Cardiac muscle cell (in vitro differentiated cells and primary cell): ENCODE results near the gene SCARB1. TPM values are rescaled to one million over a fixed set of nuclear protein-coding genes. Genes with fewer than 3 reads are reported as not detected.

ENCODE experiments used
- DNase-seq, 2 donors: peaks; one replicate each; pipeline versions ENCODE4 v3.0.0 to v3.0.0-alpha.2; 2010 to 2017; ENCODE audit warnings: low read depth in 1 of 2, low spot score in 1 of 2
- H3K27ac ChIP-seq: fragments of 200-600 bp; sonication (generic); 2 replicates; pipeline ENCODE4 v1.5.1; 2016
- H3K27me3 ChIP-seq: fragments of 200-600 bp; sonication (generic); 2 replicates; pipeline ENCODE4 v1.6.0; 2016; ENCODE audit warnings: control low read depth
- H3K36me3 ChIP-seq: fragments of 200-600 bp; sonication (generic); 2 replicates; pipeline ENCODE4 v1.5.1; 2016; ENCODE audit warnings: control low read depth
- H3K4me1 ChIP-seq: fragments of 200-600 bp; sonication (generic); 2 replicates; pipeline ENCODE4 v1.8.1; 2017; ENCODE audit warnings: low read depth, mild to moderate bottlenecking, mixed run types
- H3K4me3 ChIP-seq: fragments of 200-600 bp; sonication (generic); 2 replicates; pipeline ENCODE4 v1.5.1; 2016; ENCODE audit warnings: mild to moderate bottlenecking
- H3K9me3 ChIP-seq: fragments of 200-600 bp; sonication (generic); 2 replicates; pipeline ENCODE4 v1.5.1; 2017; ENCODE audit warnings: low read depth, mild to moderate bottlenecking, control low read depth
- polyA plus RNA-seq: library from polyadenylated mRNA; unstranded; fragments of >200 nt; fragmentation: Nextera tagmentation; extraction: Ambion mirVana; gene quantifications from 2 replicates; pipeline ENCODE4 v1.2.1, GENCODE V29; 2016
- total RNA-seq: library from RNA; depleted of rRNA; stranded (reverse); fragments of >200 nt; gene quantifications from 2 replicates; pipeline ENCODE4 v1.2.3, GENCODE V29; 2016
- TF ChIP-seq, protein P1 (sequence below): IDR thresholded peaks from 2 replicates; pipeline ENCODE4 v1.5.1; 2012; ENCODE audit warnings: low read depth, mild to moderate bottlenecking, low read length

The SCARB1 gene
- total and polyA plus RNA-seq, 2 experiments from 2014 or later, result 37.7 to 42.5 TPM

DNA sequence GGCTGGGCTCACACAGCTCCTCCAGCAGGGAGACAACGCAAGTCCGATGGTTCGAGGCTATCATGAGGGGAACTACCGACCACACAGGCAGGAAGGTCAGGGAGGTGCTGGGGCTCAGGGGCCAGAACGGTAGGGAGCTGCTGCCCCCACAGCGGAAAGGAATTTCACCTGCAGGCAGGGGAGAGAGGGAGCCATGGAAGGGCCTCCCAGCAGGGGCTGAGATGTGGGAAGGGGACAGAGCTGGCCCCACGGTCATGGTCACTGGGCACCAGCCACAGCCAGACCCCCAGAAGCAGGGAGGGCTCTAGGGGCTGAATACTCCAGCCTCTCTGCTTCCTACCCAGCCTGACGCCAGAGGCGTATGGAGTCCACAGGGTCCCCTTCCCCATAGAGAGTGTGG is 103.1 kb downstream of the SCARB1 start:
- DNase-seq, result no peak
- H3K4me1 ChIP-seq, result peaks cover 6% of the 10 kb centered on the region
- no peaks in the 10 kb centered on the region for H3K36me3 ChIP-seq
- H3K27me3 ChIP-seq, result no peaks in the 10 kb centered on the region
- TF ChIP-seq, protein P1, sequence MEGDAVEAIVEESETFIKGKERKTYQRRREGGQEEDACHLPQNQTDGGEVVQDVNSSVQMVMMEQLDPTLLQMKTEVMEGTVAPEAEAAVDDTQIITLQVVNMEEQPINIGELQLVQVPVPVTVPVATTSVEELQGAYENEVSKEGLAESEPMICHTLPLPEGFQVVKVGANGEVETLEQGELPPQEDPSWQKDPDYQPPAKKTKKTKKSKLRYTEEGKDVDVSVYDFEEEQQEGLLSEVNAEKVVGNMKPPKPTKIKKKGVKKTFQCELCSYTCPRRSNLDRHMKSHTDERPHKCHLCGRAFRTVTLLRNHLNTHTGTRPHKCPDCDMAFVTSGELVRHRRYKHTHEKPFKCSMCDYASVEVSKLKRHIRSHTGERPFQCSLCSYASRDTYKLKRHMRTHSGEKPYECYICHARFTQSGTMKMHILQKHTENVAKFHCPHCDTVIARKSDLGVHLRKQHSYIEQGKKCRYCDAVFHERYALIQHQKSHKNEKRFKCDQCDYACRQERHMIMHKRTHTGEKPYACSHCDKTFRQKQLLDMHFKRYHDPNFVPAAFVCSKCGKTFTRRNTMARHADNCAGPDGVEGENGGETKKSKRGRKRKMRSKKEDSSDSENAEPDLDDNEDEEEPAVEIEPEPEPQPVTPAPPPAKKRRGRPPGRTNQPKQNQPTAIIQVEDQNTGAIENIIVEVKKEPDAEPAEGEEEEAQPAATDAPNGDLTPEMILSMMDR, result no peak
- H3K9me3 ChIP-seq, result no peaks in the 10 kb centered on the region
- H3K27ac ChIP-seq, result no peak overlapping the region
- no peak overlapping the region for H3K4me3 ChIP-seq

DNA sequence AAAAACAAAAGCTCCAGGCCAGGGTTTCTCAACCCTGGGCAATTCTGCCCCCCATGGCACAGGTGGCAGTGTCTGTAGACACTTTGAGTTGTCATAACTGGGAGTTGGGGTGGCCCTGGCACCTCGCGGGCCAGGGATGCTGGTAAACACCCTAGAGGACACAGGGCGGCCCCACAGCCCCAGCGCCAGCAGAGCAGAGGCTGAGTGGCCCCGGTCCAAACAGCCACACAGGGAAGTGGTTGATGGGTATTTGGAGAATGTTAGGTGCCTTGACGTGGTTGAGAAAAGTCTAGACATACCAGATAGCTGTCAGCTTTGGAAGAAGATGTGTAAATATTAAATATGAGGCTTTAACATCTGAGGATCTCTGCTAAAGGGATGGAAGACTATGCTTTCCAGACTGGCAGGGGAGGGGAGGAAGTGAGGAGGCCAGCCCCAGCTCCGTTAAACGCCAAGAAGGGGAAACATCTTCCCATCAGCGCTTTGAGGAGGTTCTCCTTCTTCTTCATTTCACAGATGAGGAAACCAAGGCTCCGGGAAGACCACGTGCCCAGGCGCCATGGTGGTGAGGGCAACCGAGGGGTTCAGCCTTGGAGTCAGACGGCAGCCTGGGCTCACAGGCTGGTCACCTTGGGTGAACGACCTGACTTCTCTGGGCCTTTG is 103.7 kb downstream of the SCARB1 start:
- Histone ChIP-seq H3K36me3 (no peaks in the 10 kb centered on the region), H3K27me3 (no peaks in the 10 kb centered on the region), H3K4me1 (peaks cover 2% of the 10 kb centered on the region), H3K4me3 (no peak overlapping the region), H3K9me3 (no peaks in the 10 kb centered on the region), H3K27ac (no peak overlapping the region)
- TF ChIP-seq, protein P1, result no peak
- no peak for DNase-seq

DNA sequence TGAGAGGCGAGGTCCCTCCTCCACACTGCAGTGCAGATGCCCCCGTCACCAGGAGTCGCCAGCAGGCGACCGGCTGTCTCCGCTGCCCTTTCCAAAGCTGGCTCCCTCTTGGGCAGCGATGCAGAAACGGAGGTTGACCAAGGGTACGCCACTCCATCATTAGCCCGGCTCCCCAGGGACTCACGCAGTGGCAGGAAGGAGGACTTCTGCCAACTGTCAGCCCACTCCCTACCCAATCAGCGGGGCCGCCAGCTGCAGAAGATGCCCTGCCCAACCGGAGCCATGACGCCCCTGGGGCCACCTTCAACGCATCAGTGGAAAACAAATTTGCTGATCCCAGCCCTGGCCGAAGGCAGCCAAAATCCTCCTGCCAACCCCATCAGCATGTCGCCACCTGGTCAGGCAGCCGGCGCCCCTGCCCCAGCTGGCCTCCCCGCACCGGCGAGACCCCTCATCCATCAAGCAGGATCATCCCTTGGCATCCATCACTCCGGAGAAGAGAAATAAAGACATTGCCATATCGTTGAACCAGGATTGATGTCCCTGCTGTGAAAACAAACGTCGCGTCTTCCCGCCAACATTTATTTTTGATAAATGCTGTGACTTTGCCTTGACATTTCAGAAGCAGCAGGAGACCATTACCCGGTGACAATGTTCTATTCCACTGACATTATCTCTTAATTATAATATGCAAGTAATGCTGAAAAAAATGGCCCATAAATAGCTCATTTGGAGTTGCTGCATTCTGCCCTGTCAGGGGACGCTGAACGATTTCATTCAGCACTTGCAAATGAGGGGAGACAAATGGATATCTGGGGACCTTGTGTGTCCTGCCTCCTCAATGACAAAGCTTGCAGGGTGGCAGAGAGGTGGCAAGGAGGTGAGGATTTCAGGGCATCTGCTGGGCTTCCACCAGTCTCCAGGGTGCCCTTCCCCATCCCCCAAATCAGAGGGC is 105.1 kb downstream of the SCARB1 start:
- H3K4me1 ChIP-seq, result peaks cover 2% of the 10 kb centered on the region
- H3K9me3 ChIP-seq, result no peaks in the 10 kb centered on the region
- no peaks in the 10 kb centered on the region for H3K36me3 ChIP-seq
- DNase-seq, result no peak
- TF ChIP-seq, protein P1, result no peak
- no peak overlapping the region for H3K27ac ChIP-seq
- H3K4me3 ChIP-seq, result no peak overlapping the region
- no peaks in the 10 kb centered on the region for H3K27me3 ChIP-seq

DNA sequence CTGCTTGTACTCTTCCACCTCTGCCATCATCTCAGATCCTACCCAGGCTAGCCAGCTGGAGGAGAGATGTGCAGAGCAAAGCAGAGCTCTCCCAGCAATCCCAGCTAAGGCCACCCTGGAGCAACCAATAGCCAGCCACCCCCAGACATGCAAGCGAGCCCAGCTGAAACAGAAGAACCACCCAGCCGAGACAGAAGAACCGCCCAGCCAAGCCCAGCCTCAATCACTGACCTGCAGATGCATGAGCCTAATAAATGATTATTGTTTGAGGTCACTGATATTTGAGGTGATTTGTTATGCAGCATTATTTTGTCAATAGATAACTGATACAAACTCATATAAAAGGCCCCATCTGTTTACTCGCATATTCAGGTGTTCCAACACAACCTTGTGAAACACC is 106.3 kb downstream of the SCARB1 start:
- Histone ChIP-seq H3K36me3 (no peaks in the 10 kb centered on the region), H3K27ac (no peak overlapping the region), H3K4me1 (peaks cover 2% of the 10 kb centered on the region), H3K4me3 (no peak overlapping the region), H3K9me3 (no peaks in the 10 kb centered on the region), H3K27me3 (no peaks in the 10 kb centered on the region)
- TF ChIP-seq, protein P1, result no peak
- no peak for DNase-seq

DNA sequence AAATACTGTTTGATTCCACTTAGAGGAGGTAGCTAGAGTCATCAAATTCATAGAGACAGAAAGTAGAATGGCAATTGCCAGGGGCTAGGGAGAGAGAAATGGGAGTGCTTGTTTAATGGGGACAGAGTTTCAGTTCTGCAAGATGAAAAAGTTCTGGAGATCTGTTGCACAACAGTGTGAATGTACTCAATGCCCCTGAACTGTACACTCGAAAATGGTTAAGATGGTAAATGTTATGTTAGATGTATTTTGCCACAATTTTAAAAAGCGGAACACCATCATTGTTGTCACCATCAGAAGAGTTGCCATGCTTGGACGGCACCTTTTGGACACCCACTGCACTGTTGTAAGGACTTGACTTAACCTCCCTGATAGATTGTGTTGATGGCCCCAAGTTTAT is 106.9 kb downstream of the SCARB1 start:
- H3K4me1 ChIP-seq, result peaks cover 2% of the 10 kb centered on the region
- H3K27ac ChIP-seq, result no peak overlapping the region
- no peaks in the 10 kb centered on the region for H3K36me3 ChIP-seq
- H3K27me3 ChIP-seq, result no peaks in the 10 kb centered on the region
- no peaks in the 10 kb centered on the region for H3K9me3 ChIP-seq
- DNase-seq, result no peak
- TF ChIP-seq, protein P1, result no peak
- H3K4me3 ChIP-seq, result no peak overlapping the region
